CD4-positive, CD25-positive, alpha-beta regulatory T cell (primary cell): ENCODE measurements around the gene BMPR1A. TPM values are rescaled to one million over a fixed set of nuclear protein-coding genes. Genes with fewer than 3 reads are reported as not detected.
"Not testable (repeated sequence)": the region's sequence is repeated elsewhere in the genome, so short reads cannot be mapped to it uniquely, and the experiment has no call there.

Experiments
- ATAC-seq, 2 donors: fragments of 150-1000 bp; cut with Tn5 transposase; one replicate each; pipeline ENCODE4 v1.10.0; 2021; ENCODE audit warnings: low read depth in 2 of 2, moderate number of reproducible peaks in 2 of 2, moderate library complexity in 1 of 2
- DNase-seq, 3 donors: peaks; one replicate each; pipeline versions ENCODE4 v3.0.0 to v3.0.0-alpha.2; 2012 to 2022; ENCODE audit warnings: mixed read lengths in 1 of 3
- H3K27ac ChIP-seq: one replicate; pipeline ENCODE4 v1.7.0; 2013; ENCODE audit warnings: mild to moderate bottlenecking, low read length; ENCODE audit not compliant: insufficient read depth, poor library complexity, severe bottlenecking
- H3K27me3 ChIP-seq: one replicate; pipeline ENCODE4 v1.7.0; 2013; ENCODE audit warnings: low read length; ENCODE audit not compliant: control insufficient read depth, insufficient read depth
- H3K36me3 ChIP-seq: one replicate; pipeline ENCODE4 v1.7.0; 2013; ENCODE audit warnings: mild to moderate bottlenecking, low read length, moderate library complexity; ENCODE audit not compliant: control insufficient read depth, insufficient read depth
- H3K4me1 ChIP-seq: 2 replicates; pipeline ENCODE4 v1.7.0; 2013; ENCODE audit warnings: mild to moderate bottlenecking, low read length; ENCODE audit not compliant: insufficient read depth, control insufficient read depth, poor library complexity, severe bottlenecking
- H3K4me3 ChIP-seq: one replicate; pipeline ENCODE4 v1.7.0; 2013; ENCODE audit warnings: low read depth, mild to moderate bottlenecking, low read length, moderate library complexity
- H3K9me3 ChIP-seq, 2 experiments: 1 replicate in 1 of 2; 2 replicates in 1 of 2; pipeline ENCODE4 v1.7.0; 2013; ENCODE audit warnings: low read length in 2 of 2, mild to moderate bottlenecking in 1 of 2, moderate library complexity in 1 of 2; ENCODE audit not compliant: control insufficient read depth in 2 of 2
- H3K27ac Mint-ChIP-seq, 3 donors: one replicate each; pipeline ENCODE4 v1.8.0; 2020 to 2022; ENCODE audit warnings: mild to moderate bottlenecking in 3 of 3, mixed read lengths in 3 of 3, moderate library complexity in 2 of 3
- H3K27me3 Mint-ChIP-seq: one replicate; pipeline ENCODE4 v1.8.0; 2022; ENCODE audit warnings: mild to moderate bottlenecking, mixed read lengths
- H3K36me3 Mint-ChIP-seq: one replicate; pipeline ENCODE4 v1.8.0; 2020; ENCODE audit warnings: mixed read lengths
- H3K4me1 Mint-ChIP-seq, 4 donors: one replicate each; pipeline ENCODE4 v1.8.0; 2020 to 2022; ENCODE audit warnings: mixed read lengths in 4 of 4, mild to moderate bottlenecking in 1 of 4
- H3K4me3 Mint-ChIP-seq, 4 donors: one replicate each; pipeline ENCODE4 v1.8.0; 2020 to 2022; ENCODE audit warnings: mild to moderate bottlenecking in 4 of 4, mixed read lengths in 4 of 4, moderate library complexity in 3 of 4
- H3K9me3 Mint-ChIP-seq, 7 donors: one replicate each; pipeline ENCODE4 v1.8.0; 2020 to 2022; ENCODE audit warnings: mixed read lengths in 7 of 7, mild to moderate bottlenecking in 3 of 7, moderate library complexity in 2 of 7
- polyA plus RNA-seq, 4 donors: library from polyadenylated mRNA; unstranded; fragments of 300-500 nt; fragmentation: Illumina TruSeq; gene quantifications; one replicate each; pipeline ENCODE4 v1.2.3, GENCODE V29; 2021
- total RNA-seq: library from RNA; stranded (reverse); gene quantifications from one replicate; pipeline ENCODE4 v1.2.3, GENCODE V29; 2022

BMPR1A gene
- total and polyA plus RNA-seq, 5 donors from 2014 or later, result 2.2 to 8.8 (median 4.2) TPM

DNA sequence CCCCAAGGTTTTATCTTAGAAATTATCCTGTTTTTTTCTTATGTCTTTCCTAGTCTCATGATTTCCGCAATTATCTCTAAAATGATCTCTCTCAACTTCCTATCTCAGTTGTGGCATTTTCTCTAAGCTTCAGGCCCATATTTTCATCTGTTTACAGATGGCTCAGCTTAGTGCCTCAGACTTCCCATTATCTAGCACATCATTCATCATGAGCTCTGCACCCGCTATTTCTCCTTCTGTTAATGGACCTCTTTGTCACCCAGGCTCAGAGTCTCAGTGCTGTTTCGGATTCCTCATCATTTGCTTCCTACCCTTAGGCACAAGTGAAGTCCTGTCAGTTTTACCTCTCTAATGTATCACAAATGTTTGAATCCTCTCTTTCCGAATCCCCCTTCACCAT, 84.1 kb downstream of the BMPR1A start:
- Mint-ChIP-seq H3K4me3 (no peak overlapping the region), H3K9me3 (no peaks in the 10 kb centered on the region), H3K27ac (no peak overlapping the region), H3K36me3 (peaks cover 15% of the 10 kb centered on the region), H3K27me3 (no peaks in the 10 kb centered on the region), H3K4me1 (peaks cover 0 to 5% (median under 1%) of the 10 kb centered on the region in 4 donors)
- no peaks in the 10 kb centered on the region for H3K9me3 ChIP-seq
- no peaks in the 10 kb centered on the region for H3K27me3 ChIP-seq
- ATAC-seq (no peak), DNase-seq (no peak)
- H3K4me3 ChIP-seq, result no peak overlapping the region
- no peak overlapping the region for H3K27ac ChIP-seq
- H3K36me3 ChIP-seq, result peaks cover 5% of the 10 kb centered on the region
- no peaks in the 10 kb centered on the region for H3K4me1 ChIP-seq

- Mint-ChIP-seq H3K27me3 (no peaks in the 10 kb centered on the region), H3K4me3 (no peak overlapping the region), H3K4me1 (peaks cover 0 to 3% (median 0%) of the 10 kb centered on the region in 4 donors), H3K36me3 (peaks cover 13% of the 10 kb centered on the region), H3K9me3 (no peaks in the 10 kb centered on the region), H3K27ac (no peak overlapping the region)
- no peak overlapping the region for H3K27ac ChIP-seq
- ATAC-seq (no peak), DNase-seq (no peak)
- no peaks in the 10 kb centered on the region for H3K9me3 ChIP-seq
- no peaks in the 10 kb centered on the region for H3K4me1 ChIP-seq
- H3K27me3 ChIP-seq, result no peaks in the 10 kb centered on the region
- no peaks in the 10 kb centered on the region for H3K36me3 ChIP-seq
- H3K4me3 ChIP-seq, result no peak overlapping the region
Measured at GRCh38 chr10:86846088-86846487, 89.7 kb downstream of the BMPR1A start.

GRCh38 chr10:86848747-86849146, 92.3 kb downstream of the BMPR1A start:
- H3K27me3 Mint-ChIP-seq, result no peaks in the 10 kb centered on the region
- no peak overlapping the region for H3K27ac ChIP-seq
- no peak overlapping the region for H3K4me3 ChIP-seq
- peaks cover 0 to 5% (median 0%) of the 10 kb centered on the region in 7 donors for H3K9me3 Mint-ChIP-seq
- H3K9me3 ChIP-seq, result no peaks in the 10 kb centered on the region
- no peaks in the 10 kb centered on the region for H3K4me1 Mint-ChIP-seq
- H3K4me1 ChIP-seq, result no peaks in the 10 kb centered on the region
- ATAC-seq, result no peak
- H3K36me3 ChIP-seq, result no peaks in the 10 kb centered on the region
- no peak overlapping the region for H3K4me3 Mint-ChIP-seq
- H3K36me3 Mint-ChIP-seq, result peaks cover 16% of the 10 kb centered on the region
- DNase-seq, result no peak
- H3K27ac Mint-ChIP-seq, result no peak overlapping the region
- H3K27me3 ChIP-seq, result no peaks in the 10 kb centered on the region

- H3K27ac ChIP-seq, result no peak overlapping the region
- H3K36me3 Mint-ChIP-seq, result peaks cover 15% of the 10 kb centered on the region
- no peak overlapping the region for H3K4me3 ChIP-seq
- no peaks in the 10 kb centered on the region for H3K36me3 ChIP-seq
- ATAC-seq (no peak), DNase-seq (no peak)
- H3K27me3 ChIP-seq, result no peaks in the 10 kb centered on the region
- no peaks in the 10 kb centered on the region for H3K4me1 ChIP-seq
- no peak overlapping the region for H3K4me3 Mint-ChIP-seq
- H3K9me3 Mint-ChIP-seq, result peaks cover 0 to 5% (median 0%) of the 10 kb centered on the region in 7 donors
- no peaks in the 10 kb centered on the region for H3K27me3 Mint-ChIP-seq
- H3K4me1 Mint-ChIP-seq, result no peaks in the 10 kb centered on the region
- no peak overlapping the region for H3K27ac Mint-ChIP-seq
- H3K9me3 ChIP-seq, result no peaks in the 10 kb centered on the region
Measured at GRCh38 chr10:86849181-86849894, 92.9 kb downstream of the BMPR1A start.

- Histone ChIP-seq H3K36me3 (no peaks in the 10 kb centered on the region), H3K27me3 (no peaks in the 10 kb centered on the region), H3K9me3 (no peaks in the 10 kb centered on the region), H3K4me1 (no peaks in the 10 kb centered on the region), H3K27ac (no peak overlapping the region), H3K4me3 (no peak overlapping the region)
- no peaks in the 10 kb centered on the region for H3K4me1 Mint-ChIP-seq
- H3K4me3 Mint-ChIP-seq, result no peak overlapping the region
- ATAC-seq (no peak), DNase-seq (no peak)
- H3K9me3 Mint-ChIP-seq, result peaks cover 0 to 5% (median 0%) of the 10 kb centered on the region in 7 donors
- H3K36me3 Mint-ChIP-seq, result peaks cover 15% of the 10 kb centered on the region
- H3K27ac Mint-ChIP-seq, result no peak overlapping the region
- H3K27me3 Mint-ChIP-seq, result no peaks in the 10 kb centered on the region
Measured at GRCh38 chr10:86850481-86850880, 94.1 kb downstream of the BMPR1A start.

GRCh38 chr10:86851328-86852207, 95.1 kb downstream of the BMPR1A start:
- H3K27ac ChIP-seq, result no peak overlapping the region
- Mint-ChIP-seq H3K27ac (no peak overlapping the region), H3K36me3 (peaks cover 15% of the 10 kb centered on the region), H3K4me1 (no peaks in the 10 kb centered on the region), H3K27me3 (no peaks in the 10 kb centered on the region), H3K4me3 (no peak overlapping the region), H3K9me3 (peaks cover 0 to 5% (median 0%) of the 10 kb centered on the region in 7 donors)
- no peaks in the 10 kb centered on the region for H3K4me1 ChIP-seq
- H3K4me3 ChIP-seq, result no peak overlapping the region
- no peaks in the 10 kb centered on the region for H3K27me3 ChIP-seq
- no peaks in the 10 kb centered on the region for H3K36me3 ChIP-seq
- DNase-seq, result no peak
- no peak for ATAC-seq
- no peaks in the 10 kb centered on the region for H3K9me3 ChIP-seq

DNA sequence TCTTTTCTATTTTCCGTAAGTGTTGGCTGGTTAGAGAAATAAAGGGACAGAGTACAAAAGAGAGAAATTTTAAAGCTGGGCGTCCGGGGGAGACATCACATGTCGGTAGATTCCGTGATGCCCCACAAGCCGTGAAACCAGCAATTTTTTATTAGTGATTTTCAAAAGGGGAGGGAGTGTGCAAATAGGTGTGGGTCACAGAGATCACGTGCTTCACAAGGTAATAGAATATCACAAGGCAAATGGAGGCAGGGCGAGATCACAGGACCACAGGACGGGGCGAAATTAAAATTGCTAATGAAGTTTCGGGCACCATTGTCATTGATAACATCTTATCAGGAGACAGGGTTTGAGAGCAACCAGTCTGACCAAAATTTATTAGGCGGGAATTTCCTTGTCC, 97.2 kb downstream of the BMPR1A start:
- H3K4me3 ChIP-seq, H3K4me1 Mint-ChIP-seq, H3K9me3 Mint-ChIP-seq, H3K27ac ChIP-seq, ATAC-seq, H3K27me3 Mint-ChIP-seq, H3K27ac Mint-ChIP-seq, H3K9me3 ChIP-seq, H3K36me3 ChIP-seq, H3K4me3 Mint-ChIP-seq, H3K4me1 ChIP-seq, H3K27me3 ChIP-seq, DNase-seq: not testable (repeated sequence)
- peaks cover 14% of the 10 kb centered on the region for H3K36me3 Mint-ChIP-seq
